Breast epithelium (tissue), 3 donors: ENCODE measurements around the gene SULT1C2.

ENCODE experiments used
- POLR2A ChIP-seq: fragments of 450-650 bp; IDR thresholded peaks from one replicate; pipeline ENCODE4 v1.6.1; 2016; ENCODE audit warnings: antibody characterized with exemption, mild to moderate bottlenecking, moderate library complexity
- TF ChIP-seq, protein P1 (sequence below), 3 donors: fragments of 450-650 bp; IDR thresholded peaks; one replicate each; pipeline ENCODE4 v1.5.1; 2016 to 2017; ENCODE audit warnings: antibody characterized with exemption in 3 of 3, mild to moderate bottlenecking in 3 of 3, moderate library complexity in 3 of 3

GRCh38 chr2:108305901-108306300 lies 17.2 kb downstream of the SULT1C2 start:
- TF ChIP-seq, protein P1, sequence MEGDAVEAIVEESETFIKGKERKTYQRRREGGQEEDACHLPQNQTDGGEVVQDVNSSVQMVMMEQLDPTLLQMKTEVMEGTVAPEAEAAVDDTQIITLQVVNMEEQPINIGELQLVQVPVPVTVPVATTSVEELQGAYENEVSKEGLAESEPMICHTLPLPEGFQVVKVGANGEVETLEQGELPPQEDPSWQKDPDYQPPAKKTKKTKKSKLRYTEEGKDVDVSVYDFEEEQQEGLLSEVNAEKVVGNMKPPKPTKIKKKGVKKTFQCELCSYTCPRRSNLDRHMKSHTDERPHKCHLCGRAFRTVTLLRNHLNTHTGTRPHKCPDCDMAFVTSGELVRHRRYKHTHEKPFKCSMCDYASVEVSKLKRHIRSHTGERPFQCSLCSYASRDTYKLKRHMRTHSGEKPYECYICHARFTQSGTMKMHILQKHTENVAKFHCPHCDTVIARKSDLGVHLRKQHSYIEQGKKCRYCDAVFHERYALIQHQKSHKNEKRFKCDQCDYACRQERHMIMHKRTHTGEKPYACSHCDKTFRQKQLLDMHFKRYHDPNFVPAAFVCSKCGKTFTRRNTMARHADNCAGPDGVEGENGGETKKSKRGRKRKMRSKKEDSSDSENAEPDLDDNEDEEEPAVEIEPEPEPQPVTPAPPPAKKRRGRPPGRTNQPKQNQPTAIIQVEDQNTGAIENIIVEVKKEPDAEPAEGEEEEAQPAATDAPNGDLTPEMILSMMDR (IDR thresholded peaks at IDR 0.05) = no peak
- no peak for TF ChIP-seq POLR2A
